HG03095 (cell line): ENCODE results near the gene CXXC4.

ENCODE experiments used
- ATAC-seq: cut with Tn5 transposase; IDR thresholded peaks from one replicate; pipeline ENCODE4 v1.9.1; 2021; ENCODE audit warnings: moderate library complexity; ENCODE audit not compliant: unreplicated experiment

CXXC4 gene

DNA sequence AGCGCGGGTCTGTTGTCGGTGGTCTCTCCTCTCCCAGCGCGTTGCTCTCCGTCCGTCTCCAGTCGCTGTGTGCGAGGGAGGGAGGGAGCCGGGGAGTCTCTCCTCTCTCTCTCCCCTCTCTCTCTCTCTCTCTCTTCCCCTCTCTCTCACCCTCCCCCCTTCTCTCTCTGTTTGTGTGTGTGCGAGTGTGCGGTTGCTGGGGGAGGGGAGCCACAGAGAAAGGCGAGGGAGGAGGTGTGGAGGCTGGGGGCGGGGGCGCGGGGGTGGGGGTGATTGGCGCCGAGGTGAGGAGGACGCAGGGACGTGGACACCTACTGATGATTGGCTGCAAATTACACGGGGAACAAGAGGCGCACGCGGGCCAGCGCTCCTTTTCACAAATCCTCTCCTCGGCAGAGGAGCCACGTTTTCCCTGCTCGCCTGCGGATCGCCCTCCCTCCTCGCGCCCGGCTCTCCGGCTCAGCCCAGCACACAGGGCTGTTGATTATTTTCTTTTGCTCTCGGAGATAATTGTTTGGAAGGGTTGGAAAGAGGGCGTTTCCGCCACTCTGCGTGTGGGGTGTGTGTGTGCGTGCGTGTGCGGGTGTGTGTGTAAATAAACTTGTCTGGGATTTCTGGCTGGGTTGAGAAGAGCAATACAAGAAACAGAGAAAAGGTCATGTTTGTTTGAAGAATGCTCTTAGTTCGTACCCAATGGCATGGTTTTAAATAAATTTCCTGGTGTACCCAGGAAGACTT, at the start of gene CXXC4:
CXXC4 (minus strand) TSS at position 73 of the 738 bp plus-strand sequence. CDS start 3,092 bp downstream, outside the sequence.
- no peak for ATAC-seq

DNA sequence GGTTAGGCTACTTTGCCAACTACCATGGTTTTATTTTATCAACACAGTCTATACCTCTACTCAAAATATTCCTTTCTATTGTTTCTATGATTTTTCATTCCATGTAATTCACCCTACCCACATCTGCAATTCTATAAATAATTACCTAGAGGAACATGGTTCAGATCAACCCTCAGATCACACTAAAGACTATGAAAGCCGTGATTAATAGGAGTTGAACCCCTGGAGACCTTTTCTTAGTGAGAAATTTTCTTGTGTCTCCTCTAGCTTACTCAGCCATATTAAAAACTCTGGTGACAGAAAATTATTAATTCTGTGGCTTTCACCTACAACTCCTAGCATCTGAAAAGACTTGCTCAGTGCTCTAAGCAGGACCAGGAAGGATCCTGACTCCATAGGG, 38.5 kb upstream of the CXXC4 start:
- ATAC-seq = no peak

DNA sequence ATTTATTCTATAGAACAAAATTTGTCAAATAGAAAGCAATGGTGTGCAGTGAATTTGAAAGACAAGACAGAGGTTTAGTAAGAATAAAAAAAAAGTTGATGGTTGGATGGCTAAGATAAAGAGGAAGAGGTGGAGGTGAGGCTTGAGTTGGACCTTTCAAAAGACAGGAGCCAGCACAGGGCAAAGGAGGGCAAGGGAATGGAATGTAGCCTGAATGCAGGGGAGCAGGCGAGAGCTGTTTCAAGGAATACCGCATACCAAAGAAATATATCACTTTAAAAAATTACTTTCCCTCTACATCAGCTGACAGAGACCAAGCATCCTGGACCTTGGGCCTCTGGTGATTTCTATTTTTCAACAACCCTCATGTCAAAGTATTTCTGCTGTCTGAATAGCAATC, 38.0 kb upstream of the CXXC4 start:
- no peak for ATAC-seq

- ATAC-seq = no peak
These were observed 36.7 kb upstream of the CXXC4 start for GRCh38 chr4:104531390-104531789.

GRCh38 chr4:104530426-104530825, 35.7 kb upstream of the CXXC4 start:
- no peak for ATAC-seq

- ATAC-seq = no peak
These were observed 29.9 kb upstream of the CXXC4 start for GRCh38 chr4:104524591-104524990.

- no peak for ATAC-seq
These were observed 29.3 kb upstream of the CXXC4 start for GRCh38 chr4:104524026-104524425.

DNA sequence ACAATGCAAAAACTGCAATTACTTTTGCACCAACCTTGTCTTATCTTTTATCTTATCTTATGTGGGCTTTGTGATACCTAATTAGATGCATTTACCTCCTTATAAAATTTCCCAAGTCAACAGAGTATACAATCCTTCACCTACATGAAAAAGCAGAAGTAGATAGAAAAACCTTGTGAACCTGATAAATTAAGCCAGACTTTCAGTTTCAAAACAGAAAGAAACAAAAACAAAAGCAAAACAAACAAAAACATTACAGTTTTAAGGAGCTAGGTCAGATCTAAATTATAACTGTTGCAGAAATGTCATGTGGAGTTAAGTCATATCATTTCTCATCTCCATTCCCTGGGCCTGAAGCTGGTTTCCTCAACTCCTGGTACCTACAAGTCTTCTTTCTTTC, 24.9 kb upstream of the CXXC4 start:
- peak; percentile 88 for ATAC-seq

- no peak for ATAC-seq
These were observed 22.2 kb upstream of the CXXC4 start for GRCh38 chr4:104516884-104517283.

DNA sequence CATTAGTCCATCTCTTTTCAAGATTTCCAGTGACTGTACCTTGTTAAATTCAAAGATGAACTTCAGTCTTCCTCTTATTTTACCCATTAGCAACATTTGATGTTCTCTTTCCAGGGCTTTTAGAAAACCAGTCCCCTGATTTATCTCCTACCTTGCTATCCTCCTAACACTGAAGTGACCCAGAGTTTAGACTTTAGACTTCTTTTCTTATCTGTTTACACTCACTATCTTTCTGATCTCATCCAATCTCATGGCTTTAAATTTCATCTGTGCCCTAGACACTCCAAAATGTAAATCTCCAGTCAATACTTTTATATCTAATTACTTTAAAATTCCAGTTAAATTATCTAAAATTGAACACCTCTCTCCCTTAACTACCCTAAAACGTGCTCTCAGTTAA, 13.5 kb upstream of the CXXC4 start:
- no peak for ATAC-seq

- ATAC-seq = no peak
These were observed 12.4 kb upstream of the CXXC4 start for GRCh38 chr4:104507112-104507511.

- ATAC-seq = no peak
These were observed 9.8 kb upstream of the CXXC4 start for GRCh38 chr4:104504536-104504935.

GRCh38 chr4:104502471-104502870, 7.8 kb upstream of the CXXC4 start:
- ATAC-seq = no peak

DNA sequence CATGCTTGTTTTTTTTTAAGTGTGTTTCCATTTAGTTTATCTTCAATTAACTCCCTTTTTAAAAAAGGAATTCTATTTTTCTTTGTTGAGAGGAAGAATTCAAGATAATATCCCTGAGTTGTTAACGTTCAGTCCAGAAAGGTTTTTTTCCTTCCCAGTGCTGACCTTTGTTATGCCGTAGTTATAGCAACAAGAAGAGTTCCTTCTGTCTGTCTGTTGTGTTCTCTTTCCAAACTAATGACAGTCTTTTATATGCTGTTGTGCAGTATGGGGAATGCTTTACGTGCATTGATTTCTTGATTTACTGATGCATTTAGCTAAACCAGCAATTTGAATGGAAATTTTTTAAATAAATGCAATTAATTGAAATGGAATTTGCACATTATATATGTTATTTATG, 6.6 kb upstream of the CXXC4 start:
- ATAC-seq = no peak

DNA sequence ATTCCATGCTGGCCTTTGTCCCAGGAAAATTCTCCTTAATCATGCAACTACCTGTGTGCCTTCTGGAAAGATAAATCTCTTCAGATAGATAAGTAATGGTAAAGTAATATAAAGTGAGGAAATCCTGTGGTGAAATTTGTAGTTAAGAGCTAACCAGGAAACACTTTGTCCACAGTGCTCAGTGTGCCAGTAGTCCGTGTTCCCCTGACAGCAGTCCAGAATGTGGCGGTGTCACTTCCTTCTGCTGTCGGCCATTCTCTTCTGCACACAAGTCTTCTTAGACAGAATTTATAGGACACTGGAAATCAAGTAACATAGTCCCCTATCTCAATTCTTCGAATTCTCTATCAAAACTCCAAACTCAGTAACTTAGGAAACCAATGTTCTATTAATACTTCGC, 5.7 kb upstream of the CXXC4 start:
- peak; percentile 44 for ATAC-seq

DNA sequence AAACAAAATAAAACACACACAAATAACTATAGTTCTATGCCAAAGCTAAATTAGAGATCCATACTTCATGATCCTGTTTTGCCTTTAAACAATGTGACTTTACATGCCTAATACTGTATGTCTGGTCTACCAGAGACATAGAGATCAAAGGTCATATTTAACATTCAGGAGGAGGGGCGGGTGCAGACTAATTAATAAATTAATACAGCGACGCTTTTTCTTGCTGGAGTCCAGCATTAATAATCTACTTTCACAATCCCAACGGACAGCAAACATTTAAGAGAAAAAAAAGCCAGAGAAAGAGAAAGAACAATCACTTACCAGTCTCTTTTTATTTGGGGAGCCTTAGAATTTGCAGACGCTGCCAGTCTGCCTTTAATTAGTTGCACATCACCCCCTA, 509 bp downstream of the CXXC4 start:
- no peak for ATAC-seq

DNA sequence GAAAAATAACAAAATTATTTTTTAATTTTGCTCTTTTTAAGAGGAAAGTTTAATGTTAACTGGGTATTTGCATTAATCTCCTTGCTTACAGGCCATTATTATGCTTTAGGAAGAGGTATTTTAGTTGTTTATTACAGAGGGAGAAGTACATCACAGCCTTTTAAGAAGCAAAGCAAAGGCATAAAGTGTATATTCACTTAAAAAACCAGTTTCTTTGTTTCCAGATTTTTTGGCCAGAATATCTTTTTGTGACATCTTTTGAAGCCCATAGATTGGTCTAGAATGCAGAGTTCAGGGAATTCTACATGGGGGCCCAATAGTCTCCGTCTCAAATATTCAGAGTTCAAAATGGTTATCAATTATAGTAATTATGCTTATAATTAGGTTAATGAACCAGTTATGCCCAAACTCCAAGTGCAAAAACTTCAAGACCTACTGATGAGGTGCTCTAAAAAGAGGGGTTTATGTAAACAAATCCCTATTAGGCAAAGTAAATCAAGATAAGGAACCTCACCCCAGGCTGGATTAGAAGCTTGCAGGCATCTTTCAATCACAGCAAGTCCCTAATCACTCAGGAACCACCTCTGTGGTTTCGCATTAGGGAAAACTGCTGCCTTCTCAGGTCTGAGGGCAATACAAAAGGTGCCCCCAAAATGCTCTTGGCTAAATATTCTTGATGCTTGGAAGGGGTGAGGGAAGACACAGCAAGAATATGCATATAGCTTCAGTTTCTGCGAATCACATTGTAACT, 1.4 kb downstream of the CXXC4 start:
- no peak for ATAC-seq

- peak; percentile 37 for ATAC-seq
These were observed 2.4 kb downstream of the CXXC4 start for GRCh38 chr4:104492183-104492771.

GRCh38 chr4:104491481-104492182, 3.1 kb downstream of the CXXC4 start:
- peak; percentile 29 for ATAC-seq

DNA sequence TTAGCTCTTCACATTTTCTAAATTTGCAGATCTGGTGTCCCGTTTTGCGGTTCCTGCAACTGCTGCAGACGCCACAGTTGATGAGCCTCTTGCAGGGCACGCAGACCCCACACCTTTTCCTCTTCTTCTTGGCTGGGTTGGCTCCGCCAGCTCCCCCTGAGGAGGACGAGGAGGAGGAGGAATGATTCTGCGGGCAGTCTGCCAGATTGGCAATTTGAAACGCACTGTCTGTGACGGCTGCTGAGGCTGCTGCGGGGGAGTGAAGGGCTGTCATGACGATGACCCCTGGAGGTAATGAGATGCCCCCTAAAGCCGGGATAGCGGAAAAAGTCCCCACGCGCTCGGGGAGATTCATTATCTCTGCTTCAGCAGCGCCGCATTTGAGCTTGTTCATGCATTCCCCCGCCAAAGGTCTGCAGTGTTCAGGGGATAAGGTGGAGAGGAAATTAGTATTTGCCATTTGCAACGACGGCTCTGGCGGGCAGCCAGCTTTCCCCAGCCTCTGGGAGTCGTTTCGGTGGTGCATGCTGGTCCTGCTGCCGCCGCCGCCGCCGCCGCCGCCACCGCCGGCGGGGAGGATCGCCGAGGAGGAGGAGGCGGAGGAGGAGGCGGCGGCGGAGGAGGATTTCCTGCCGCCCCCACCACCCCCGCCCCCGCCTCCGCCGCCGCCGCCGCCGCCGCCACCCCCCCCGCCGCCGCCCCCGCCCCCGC, 3.8 kb downstream of the CXXC4 start:
- ATAC-seq = peak; percentile 19
